ENCODE results near the gene CLDN5.

DNA sequence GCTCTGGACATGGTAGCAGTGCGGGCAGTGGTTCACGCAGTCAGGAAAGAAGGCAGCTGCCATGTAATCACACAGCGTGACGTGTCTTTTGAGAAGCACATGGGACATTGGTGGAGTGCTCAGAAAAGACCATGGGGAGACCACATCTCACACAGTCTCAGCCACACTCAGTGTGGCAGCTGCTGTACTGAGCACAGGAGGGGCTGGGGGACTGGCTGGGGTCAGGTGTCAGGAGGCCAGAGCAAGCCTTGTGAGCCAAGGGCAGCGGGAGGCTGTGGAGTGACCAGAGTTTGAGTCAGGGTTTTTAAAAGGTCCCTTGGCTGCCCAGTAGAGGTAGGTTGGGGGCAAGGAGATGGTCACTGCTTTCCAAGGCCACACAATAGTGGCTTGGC lies 18.5 kb downstream of the CLDN5 start:
- TF ChIP-seq, protein P1, sequence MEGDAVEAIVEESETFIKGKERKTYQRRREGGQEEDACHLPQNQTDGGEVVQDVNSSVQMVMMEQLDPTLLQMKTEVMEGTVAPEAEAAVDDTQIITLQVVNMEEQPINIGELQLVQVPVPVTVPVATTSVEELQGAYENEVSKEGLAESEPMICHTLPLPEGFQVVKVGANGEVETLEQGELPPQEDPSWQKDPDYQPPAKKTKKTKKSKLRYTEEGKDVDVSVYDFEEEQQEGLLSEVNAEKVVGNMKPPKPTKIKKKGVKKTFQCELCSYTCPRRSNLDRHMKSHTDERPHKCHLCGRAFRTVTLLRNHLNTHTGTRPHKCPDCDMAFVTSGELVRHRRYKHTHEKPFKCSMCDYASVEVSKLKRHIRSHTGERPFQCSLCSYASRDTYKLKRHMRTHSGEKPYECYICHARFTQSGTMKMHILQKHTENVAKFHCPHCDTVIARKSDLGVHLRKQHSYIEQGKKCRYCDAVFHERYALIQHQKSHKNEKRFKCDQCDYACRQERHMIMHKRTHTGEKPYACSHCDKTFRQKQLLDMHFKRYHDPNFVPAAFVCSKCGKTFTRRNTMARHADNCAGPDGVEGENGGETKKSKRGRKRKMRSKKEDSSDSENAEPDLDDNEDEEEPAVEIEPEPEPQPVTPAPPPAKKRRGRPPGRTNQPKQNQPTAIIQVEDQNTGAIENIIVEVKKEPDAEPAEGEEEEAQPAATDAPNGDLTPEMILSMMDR (IDR thresholded peaks at IDR 0.05 in 8 of 11, conservative IDR thresholded peaks at IDR 0.05 in 3 of 11): no peak
- TF ChIP-seq POLR2AphosphoS5 (IDR thresholded peaks at IDR 0.05): no peak
